Lower lobe of right lung (tissue), 2 donors: Measurements from ENCODE around the gene RELT. TPM values are rescaled to one million over a fixed set of nuclear protein-coding genes. Genes with fewer than 3 reads are reported as not detected.
A peak's percentile ranks its signal among the peaks of the same experiment; 100 is the strongest.

Experiments
- ATAC-seq, 2 donors: fragments of 200-7000 bp; cut with Tn5 transposase; one replicate each; pipeline ENCODE4 v1.9.1; 2020 to 2022; ENCODE audit warnings: mild to moderate bottlenecking in 2 of 2, moderate library complexity in 2 of 2
- DNase-seq: peaks from one replicate; pipeline ENCODE4 v3.0.0-alpha.2; 2020
- H3K27ac ChIP-seq: fragments of 200-600 bp; one replicate; pipeline ENCODE4 v1.8.0; 2022
- H3K27me3 ChIP-seq: fragments of 200-600 bp; one replicate; pipeline ENCODE4 v1.8.0; 2022; ENCODE audit warnings: low read depth
- H3K36me3 ChIP-seq: fragments of 200-600 bp; one replicate; pipeline ENCODE4 v1.8.0; 2022; ENCODE audit warnings: mild to moderate bottlenecking
- H3K4me1 ChIP-seq: fragments of 200-600 bp; one replicate; pipeline ENCODE4 v1.8.0; 2022
- H3K4me3 ChIP-seq: fragments of 200-600 bp; one replicate; pipeline ENCODE4 v1.8.0; 2022; ENCODE audit warnings: mild to moderate bottlenecking
- H3K9me3 ChIP-seq: fragments of 200-600 bp; one replicate; pipeline ENCODE4 v1.8.0; 2022
- CTCF ChIP-seq: fragments of 200-600 bp; IDR thresholded peaks from one replicate; pipeline ENCODE4 v1.8.0; 2022; ENCODE audit warnings: antibody characterized with exemption, mild to moderate bottlenecking
- intact Hi-C: fragments of 100-400 bp; cut with DNase I; formaldehyde crosslinking; loops from one replicate; pipeline ENCODE4 v1.11.0; 2022
- total RNA-seq: library from RNA; stranded (reverse); fragmentation: NEBNext Ultra II Directional; extraction: Animal tissue kit (Norgen Biotek cat#: 25700); gene quantifications from one replicate; pipeline ENCODE4 v1.2.1, GENCODE V29; 2021
- donor health status: DM: no; HTN: yes; CAD: no; lungs with severe emphysema.

The RELT gene
- total RNA-seq, 1 donor from 2014 or later = 15.4 TPM

GRCh38 chr11:73393479-73394415 is 17.5 kb downstream of the RELT start:
- no peaks in the 10 kb centered on the region for H3K27me3 ChIP-seq
- no peak overlapping the region for H3K27ac ChIP-seq
- H3K4me1 ChIP-seq = peaks cover 11% of the 10 kb centered on the region
- H3K4me3 ChIP-seq = no peak overlapping the region
- peak; percentile 79 for TF ChIP-seq CTCF
- H3K9me3 ChIP-seq = no peaks in the 10 kb centered on the region
- intact Hi-C loops = no loop called here
- DNase-seq = peak; percentile 80
- peaks cover 46% of the 10 kb centered on the region for H3K36me3 ChIP-seq
- peak; percentile 72 to 77 for ATAC-seq

- H3K27ac ChIP-seq = no peak overlapping the region
- H3K4me1 ChIP-seq = peaks cover 3% of the 10 kb centered on the region
- TF ChIP-seq CTCF = no peak
- intact Hi-C loops = no loop called here
- DNase-seq (no peak), ATAC-seq (no peak)
- no peaks in the 10 kb centered on the region for H3K9me3 ChIP-seq
- H3K27me3 ChIP-seq = no peaks in the 10 kb centered on the region
- H3K4me3 ChIP-seq = no peak overlapping the region
- peaks cover 46% of the 10 kb centered on the region for H3K36me3 ChIP-seq
Measured at GRCh38 chr11:73394416-73395296, 18.5 kb downstream of the RELT start.

- no peak overlapping the region for H3K27ac ChIP-seq
- intact Hi-C loops = no loop called here
- ATAC-seq (no peak), DNase-seq (no peak)
- TF ChIP-seq CTCF = no peak
- peaks cover 45% of the 10 kb centered on the region for H3K36me3 ChIP-seq
- no peak overlapping the region for H3K4me3 ChIP-seq
- H3K9me3 ChIP-seq = no peaks in the 10 kb centered on the region
- peaks cover 3% of the 10 kb centered on the region for H3K4me1 ChIP-seq
- H3K27me3 ChIP-seq = no peaks in the 10 kb centered on the region
Measured at GRCh38 chr11:73395297-73396208, 19.4 kb downstream of the RELT start.

GRCh38 chr11:73396251-73396930 is 20.2 kb downstream of the RELT start:
- peaks cover 3% of the 10 kb centered on the region for H3K4me1 ChIP-seq
- no peak overlapping the region for H3K4me3 ChIP-seq
- H3K27ac ChIP-seq = no peak overlapping the region
- DNase-seq (no peak), ATAC-seq (peak in 1 of 2 donors; percentile 37)
- no peaks in the 10 kb centered on the region for H3K27me3 ChIP-seq
- intact Hi-C loops = no loop called here
- H3K36me3 ChIP-seq = peaks cover 41% of the 10 kb centered on the region
- no peak for TF ChIP-seq CTCF
- H3K9me3 ChIP-seq = no peaks in the 10 kb centered on the region
